Measurements from ENCODE around the gene TNNC2. TPM values are rescaled to one million over a fixed set of nuclear protein-coding genes. Genes with fewer than 3 reads are reported as not detected.

The TNNC2 gene
- polyA plus RNA-seq, 3 donors, result 0.40 to 0.68 TPM; not detected in 1

- DNase-seq (ENCODE audit: low read depth in 3 of 3, low spot score in 2 of 3), result no peak
These were observed 38.8 kb downstream of the TNNC2 start for GRCh38 chr20:45788351-45788750.

GRCh38 chr20:45783656-45784294 is 43.3 kb downstream of the TNNC2 start:
- no peak for DNase-seq (ENCODE audit: low read depth in 3 of 3, low spot score in 2 of 3)

GRCh38 chr20:45782890-45783289 is 44.2 kb downstream of the TNNC2 start:
- DNase-seq (ENCODE audit: low read depth in 3 of 3, low spot score in 2 of 3), result no peak

GRCh38 chr20:45781391-45781931 is 45.7 kb downstream of the TNNC2 start:
- no peak for DNase-seq (ENCODE audit: low read depth in 3 of 3, low spot score in 2 of 3)

GRCh38 chr20:45780159-45780558 is 47.0 kb downstream of the TNNC2 start:
- DNase-seq (ENCODE audit: low read depth in 3 of 3, low spot score in 2 of 3), result no peak

- DNase-seq (ENCODE audit: low read depth in 3 of 3, low spot score in 2 of 3), result no peak
These were observed 47.8 kb downstream of the TNNC2 start for GRCh38 chr20:45779011-45779915.

GRCh38 chr20:45776931-45777330 is 50.2 kb downstream of the TNNC2 start:
- DNase-seq (ENCODE audit: low read depth in 3 of 3, low spot score in 2 of 3), result no peak

- no peak for DNase-seq (ENCODE audit: low read depth in 3 of 3, low spot score in 2 of 3)
These were observed 51.7 kb downstream of the TNNC2 start for GRCh38 chr20:45775411-45775810.

GRCh38 chr20:45774945-45775344 is 52.2 kb downstream of the TNNC2 start:
- DNase-seq (ENCODE audit: low read depth in 3 of 3, low spot score in 2 of 3), result no peak

Other genes starting within 250 kb of the TNNC2 start
- gene WFDC8, start 248.0 kb downstream of the TNNC2 start, polyA plus RNA-seq (ENCODE audit: insufficient read length in 3 of 3), result under 1 TPM in 1 of 3 donors, not detected in 2; 0.12 TPM
- not detected for gene WFDC10A, start 197.6 kb downstream of the TNNC2 start, polyA plus RNA-seq (ENCODE audit: insufficient read length in 3 of 3)
- not detected for gene WFDC9, start 196.0 kb downstream of the TNNC2 start, polyA plus RNA-seq (ENCODE audit: insufficient read length in 3 of 3)
- gene WFDC11, start 157.1 kb downstream of the TNNC2 start, polyA plus RNA-seq (ENCODE audit: insufficient read length in 3 of 3), result not detected
- not detected for gene WFDC13, start 125.3 kb downstream of the TNNC2 start, polyA plus RNA-seq (ENCODE audit: insufficient read length in 3 of 3)
- not detected for gene WFDC10B, start 122.3 kb downstream of the TNNC2 start, polyA plus RNA-seq (ENCODE audit: insufficient read length in 3 of 3)
- not detected for gene SPINT4, start 105.0 kb downstream of the TNNC2 start, polyA plus RNA-seq (ENCODE audit: insufficient read length in 3 of 3)
- 1 to 10 TPM; 1.4 to 2.0 (median 1.9) TPM for gene WFDC3, start 35.4 kb downstream of the TNNC2 start, polyA plus RNA-seq (ENCODE audit: insufficient read length in 3 of 3)
- gene DNTTIP1, start 35.4 kb downstream of the TNNC2 start, polyA plus RNA-seq (ENCODE audit: insufficient read length in 3 of 3), result 10 to 100 TPM; 35.2 to 39.0 (median 35.6) TPM
- 10 to 100 TPM; 62.5 to 67.2 (median 66.1) TPM for gene UBE2C, start 14.7 kb downstream of the TNNC2 start, polyA plus RNA-seq (ENCODE audit: insufficient read length in 3 of 3)
- 10 to 100 TPM in 2 of 3 donors, 1 to 10 TPM in 1; 9.8 to 10.9 (median 10.3) TPM for gene SNX21, start 6.5 kb upstream of the TNNC2 start, polyA plus RNA-seq (ENCODE audit: insufficient read length in 3 of 3)
- 10 to 100 TPM; 18.7 to 23.7 (median 20.9) TPM for gene ACOT8, start 30.1 kb upstream of the TNNC2 start, polyA plus RNA-seq (ENCODE audit: insufficient read length in 3 of 3)
- gene ZSWIM3, start 30.3 kb upstream of the TNNC2 start, polyA plus RNA-seq (ENCODE audit: insufficient read length in 3 of 3), result 1 to 10 TPM; 5.3 to 5.8 (median 5.6) TPM
- 10 to 100 TPM; 13.4 to 16.0 (median 14.8) TPM for gene ZSWIM1, start 53.9 kb upstream of the TNNC2 start, polyA plus RNA-seq (ENCODE audit: insufficient read length in 3 of 3)
- gene SPATA25, start 60.3 kb upstream of the TNNC2 start, polyA plus RNA-seq (ENCODE audit: insufficient read length in 3 of 3), result 1 to 10 TPM; 2.0 to 3.2 (median 3.0) TPM
- 1 to 10 TPM; 4.3 to 6.0 (median 5.5) TPM for gene NEURL2, start 63.9 kb upstream of the TNNC2 start, polyA plus RNA-seq (ENCODE audit: insufficient read length in 3 of 3)
- 100 to 1,000 TPM; 116 to 134 (median 118) TPM for gene CTSA, start 64.0 kb upstream of the TNNC2 start, polyA plus RNA-seq (ENCODE audit: insufficient read length in 3 of 3)
- 100 to 1,000 TPM; 129 to 133 (median 131) TPM for gene PLTP, start 84.8 kb upstream of the TNNC2 start, polyA plus RNA-seq (ENCODE audit: insufficient read length in 3 of 3)
- gene PCIF1, start 107.4 kb upstream of the TNNC2 start, polyA plus RNA-seq (ENCODE audit: insufficient read length in 3 of 3), result 10 to 100 TPM; 41.3 to 47.1 (median 45.2) TPM
- 10 to 100 TPM; 10.2 to 10.9 (median 10.5) TPM for gene ZNF335, start 144.9 kb upstream of the TNNC2 start, polyA plus RNA-seq (ENCODE audit: insufficient read length in 3 of 3)
- gene MMP9, start 181.6 kb upstream of the TNNC2 start, polyA plus RNA-seq (ENCODE audit: insufficient read length in 3 of 3), result under 1 TPM; 0.31 to 0.57 (median 0.54) TPM
- gene SLC12A5, start 201.9 kb upstream of the TNNC2 start, polyA plus RNA-seq (ENCODE audit: insufficient read length in 3 of 3), result 1 to 10 TPM; 1.0 to 1.8 (median 1.2) TPM

All from right renal cortex interstitium (tissue), 3 donors.